Panc1 (cell line): ENCODE data around the gene EZH2. TPM values are rescaled to one million over a fixed set of nuclear protein-coding genes. Genes with fewer than 3 reads are reported as not detected.

Experiments
- ATAC-seq: fragments of 200-7000 bp; cut with Tn5 transposase; 2 replicates; pipeline ENCODE4 v1.9.1; 2020; ENCODE audit warnings: mild to moderate bottlenecking, moderate library complexity
- BruUV-seq: library from RNA; stranded (reverse); fragments of 400-500 nt; replicated peaks from 2 replicates; lab custom pipeline; 2021; lab: Mats Ljungman, UMichigan
- CTCF ChIA-PET: fragments of 300-600 bp; sonication (Branson Sonifier 250); formaldehyde crosslinking; loops from one replicate; lab custom pipeline; 2022; ENCODE audit warnings: antibody characterized with exemption; lab: Charles Lee
- POLR2A ChIA-PET: fragments of 300-600 bp; sonication (Branson Sonifier 250); formaldehyde crosslinking; loops from one replicate; lab custom pipeline; 2022; ENCODE audit warnings: antibody characterized with exemption; lab: Charles Lee
- DNase-seq: peaks from one replicate; pipeline ENCODE4 v3.0.0-alpha.2; 2010; ENCODE audit warnings: low read depth, low spot score
- H3K27ac ChIP-seq: 2 replicates; pipeline ENCODE4 v1.5.1; 2011; ENCODE audit warnings: mild to moderate bottlenecking, low read length, inconsistent platforms
- H3K27me3 ChIP-seq: fragments of 200-500 bp; sonication (Bioruptor generic); 2 replicates; pipeline ENCODE4 v1.6.0; 2014; ENCODE audit warnings: low read length, inconsistent platforms; ENCODE audit not compliant: control insufficient read depth, insufficient read depth
- H3K36me3 ChIP-seq: fragments of 200-500 bp; sonication (Bioruptor generic); 2 replicates; pipeline ENCODE4 v1.5.1; 2014; ENCODE audit warnings: inconsistent platforms, mild to moderate bottlenecking, low read length, moderate library complexity; ENCODE audit not compliant: control insufficient read depth, insufficient read depth
- H3K4me1 ChIP-seq: 2 replicates; pipeline ENCODE4 v1.5.1; 2011; ENCODE audit warnings: inconsistent platforms, mild to moderate bottlenecking, low read length, moderate library complexity; ENCODE audit not compliant: control insufficient read depth, insufficient read depth
- H3K4me3 ChIP-seq, 2 experiments: 2 replicates each; pipeline ENCODE4 v1.5.1; 2011 to 2012; ENCODE audit warnings: low read depth in 2 of 2, low read length in 2 of 2, mild to moderate bottlenecking in 2 of 2, inconsistent platforms in 1 of 2, moderate library complexity in 1 of 2
- H3K9me3 ChIP-seq: fragments of 200-500 bp; sonication (Bioruptor generic); 2 replicates; pipeline ENCODE4 v1.5.1; 2014; ENCODE audit warnings: low read depth, mild to moderate bottlenecking, inconsistent platforms, low read length, moderate library complexity; ENCODE audit not compliant: control insufficient read depth, insufficient read depth
- POLR2AphosphoS5 ChIP-seq: IDR thresholded peaks from 2 replicates; pipeline ENCODE4 v1.6.1; 2012; ENCODE audit warnings: mild to moderate bottlenecking, low read depth, low read length, moderate library complexity
- REST ChIP-seq, 2 experiments: IDR thresholded peaks; 2 replicates each; pipeline ENCODE4 v1.6.1; 2011 to 2012; ENCODE audit warnings: low read depth in 2 of 2, control low read depth in 1 of 2, low read length in 1 of 2, mild to moderate bottlenecking in 1 of 2, moderate library complexity in 1 of 2; ENCODE audit not compliant: insufficient read depth in 1 of 2
- SIN3A ChIP-seq: IDR thresholded peaks from 2 replicates; pipeline ENCODE4 v1.6.1; 2012; ENCODE audit warnings: low read depth, mild to moderate bottlenecking, low read length, moderate library complexity, borderline replicate concordance; ENCODE audit not compliant: insufficient read depth
- TCF7L2 ChIP-seq: IDR thresholded peaks from 2 replicates; pipeline ENCODE4 v1.6.1; 2011; ENCODE audit warnings: mild to moderate bottlenecking, low read depth, low read length, inconsistent platforms
- in situ Hi-C: cut with HindIII; loops from 2 replicates; pipeline ENCODE4 v1.10.0; 2016; ENCODE audit warnings: low sequenced_read_pairs, low pct_unique_long_range_greater_than_20kb
- intact Hi-C: fragments of 100-400 bp; cut with micrococcal nuclease; formaldehyde crosslinking; loops from one replicate; pipeline ENCODE4 v1.10.0; 2022; ENCODE audit not compliant: unreplicated experiment
- total RNA-seq: library from RNA; stranded (reverse); gene quantifications from one replicate; pipeline ENCODE4 v1.2.1, GENCODE V29; 2021; ENCODE audit not compliant: unreplicated experiment
- TF ChIP-seq, protein P1 (sequence below): fragments of 450-650 bp; IDR thresholded peaks from 2 replicates; pipeline ENCODE4 v1.5.1; 2017; ENCODE audit warnings: mild to moderate bottlenecking

The EZH2 gene
- total RNA-seq, 1 experiment from 2014 or later, result 38.3 TPM

- Histone ChIP-seq H3K27ac (no peak overlapping the region), H3K9me3 (no peaks in the 10 kb centered on the region), H3K4me3 (no peak overlapping the region), H3K36me3 (no peaks in the 10 kb centered on the region; the same call in 1 of the 2 replicates), H3K27me3 (no peaks in the 10 kb centered on the region), H3K4me1 (peaks cover 47% of the 10 kb centered on the region)
- no peak for DNase-seq
- BruUV-seq, result no TSS peak
- intact Hi-C loops (no loop called here), in situ Hi-C loops (no loop called here)
- TF ChIP-seq REST (IDR thresholded peaks at IDR 0.05; ENCODE audit: insufficient read depth in 1 of 2, low read depth in 2 of 2, low read length in 1 of 2), result no peak
- no peak for TF ChIP-seq SIN3A
- TF ChIP-seq POLR2AphosphoS5, result no peak
- TF ChIP-seq, protein P1, sequence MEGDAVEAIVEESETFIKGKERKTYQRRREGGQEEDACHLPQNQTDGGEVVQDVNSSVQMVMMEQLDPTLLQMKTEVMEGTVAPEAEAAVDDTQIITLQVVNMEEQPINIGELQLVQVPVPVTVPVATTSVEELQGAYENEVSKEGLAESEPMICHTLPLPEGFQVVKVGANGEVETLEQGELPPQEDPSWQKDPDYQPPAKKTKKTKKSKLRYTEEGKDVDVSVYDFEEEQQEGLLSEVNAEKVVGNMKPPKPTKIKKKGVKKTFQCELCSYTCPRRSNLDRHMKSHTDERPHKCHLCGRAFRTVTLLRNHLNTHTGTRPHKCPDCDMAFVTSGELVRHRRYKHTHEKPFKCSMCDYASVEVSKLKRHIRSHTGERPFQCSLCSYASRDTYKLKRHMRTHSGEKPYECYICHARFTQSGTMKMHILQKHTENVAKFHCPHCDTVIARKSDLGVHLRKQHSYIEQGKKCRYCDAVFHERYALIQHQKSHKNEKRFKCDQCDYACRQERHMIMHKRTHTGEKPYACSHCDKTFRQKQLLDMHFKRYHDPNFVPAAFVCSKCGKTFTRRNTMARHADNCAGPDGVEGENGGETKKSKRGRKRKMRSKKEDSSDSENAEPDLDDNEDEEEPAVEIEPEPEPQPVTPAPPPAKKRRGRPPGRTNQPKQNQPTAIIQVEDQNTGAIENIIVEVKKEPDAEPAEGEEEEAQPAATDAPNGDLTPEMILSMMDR, result no peak
- TF ChIP-seq TCF7L2, result no peak
- CTCF ChIA-PET, result no interaction called here
- no peak for ATAC-seq
- POLR2A ChIA-PET, result no interaction called here
These were observed 36.0 kb downstream of the EZH2 start for GRCh38 chr7:148847815-148848734.

DNA sequence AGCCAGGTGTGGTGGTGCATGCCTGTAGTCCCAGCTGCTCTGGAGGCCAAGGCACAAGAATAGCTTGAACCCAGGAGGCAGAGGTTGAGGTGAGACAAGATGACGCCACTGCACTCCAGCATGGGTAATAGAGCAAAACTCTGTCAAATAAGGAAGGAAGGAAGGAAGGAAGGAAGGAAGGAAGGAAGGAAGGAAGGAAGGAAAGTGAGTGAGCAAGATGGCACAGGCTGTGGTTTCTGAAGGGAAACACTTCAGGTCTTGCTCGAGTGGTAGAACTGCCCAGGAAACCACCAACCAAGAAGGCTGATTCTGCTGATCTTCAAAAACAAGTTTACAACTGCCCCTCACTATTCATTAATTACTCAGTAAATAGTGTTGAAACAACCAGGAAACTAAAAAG is 45.2 kb downstream of the EZH2 start:
- ChIA-PET POLR2A (no interaction called here), CTCF (no interaction called here)
- ATAC-seq, result no peak
- no peak for DNase-seq
- H3K27ac ChIP-seq, result no peak overlapping the region
- in situ Hi-C loops (no loop called here), intact Hi-C loops (no loop called here)
- H3K36me3 ChIP-seq, result no peaks in the 10 kb centered on the region
- H3K4me1 ChIP-seq, result no peaks in the 10 kb centered on the region
- no peak for TF ChIP-seq SIN3A
- no peak for TF ChIP-seq POLR2AphosphoS5
- TF ChIP-seq, protein P1, result no peak
- no peak for TF ChIP-seq TCF7L2
- no peak overlapping the region for H3K4me3 ChIP-seq
- BruUV-seq, result no TSS peak
- no peaks in the 10 kb centered on the region for H3K27me3 ChIP-seq
- no peaks in the 10 kb centered on the region for H3K9me3 ChIP-seq
